Measurements from ENCODE around the gene MARS2.

GRCh38 chr2:197710424-197711042 is 5.4 kb downstream of the MARS2 start:
- TF ChIP-seq RAD21 (IDR thresholded peaks at IDR 0.05) (no peak), JUND (IDR thresholded peaks at IDR 0.05) (no peak), CTCF (IDR thresholded peaks at IDR 0.05; ENCODE audit: low read depth, low read length, missing input control) (no peak), EGR1 (IDR thresholded peaks at IDR 0.05; ENCODE audit: low read depth in 2 of 2) (no peak), FOXA1 (IDR thresholded peaks at IDR 0.05) (no peak), GABPA (IDR thresholded peaks at IDR 0.05 in 1 of 2, conservative IDR thresholded peaks at IDR 0.05 in 1 of 2) (no peak)
